GM11168 (cell line): Measurements from ENCODE around the gene IMMP2L.

Experiments
- in situ Hi-C: fragments of 300-500 bp; cut with MboI; formaldehyde crosslinking; loops from one replicate; pipeline ENCODE4 v1.12.0; 2022; ENCODE audit warnings: low sequenced_read_pairs; ENCODE audit not compliant: unreplicated experiment

IMMP2L gene

GRCh38 chr7:111029574-111030251 lies 532.6 kb downstream of the IMMP2L start:
- in situ Hi-C loops, result no loop called here

DNA sequence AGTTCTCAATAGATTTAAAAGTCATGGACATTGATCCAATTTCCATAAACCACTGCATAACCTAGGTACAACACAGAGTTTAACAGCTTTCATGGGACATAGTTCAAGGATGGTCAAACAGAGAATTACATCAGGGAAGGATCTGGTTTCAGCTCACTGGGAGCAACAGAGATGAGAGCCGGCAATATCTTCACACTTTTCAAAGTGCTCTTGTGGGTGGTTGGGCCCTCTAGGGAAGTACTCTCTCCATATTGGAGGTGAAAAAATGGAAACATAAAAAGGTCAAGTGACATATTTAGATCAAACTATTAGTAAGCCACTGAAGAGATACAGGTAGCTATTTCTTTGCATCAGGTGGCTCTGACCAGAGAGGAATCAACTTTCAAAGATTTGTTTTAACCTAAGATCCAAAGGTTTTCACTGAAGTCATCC lies 533.1 kb downstream of the IMMP2L start:
- in situ Hi-C loops, result no loop called here

DNA sequence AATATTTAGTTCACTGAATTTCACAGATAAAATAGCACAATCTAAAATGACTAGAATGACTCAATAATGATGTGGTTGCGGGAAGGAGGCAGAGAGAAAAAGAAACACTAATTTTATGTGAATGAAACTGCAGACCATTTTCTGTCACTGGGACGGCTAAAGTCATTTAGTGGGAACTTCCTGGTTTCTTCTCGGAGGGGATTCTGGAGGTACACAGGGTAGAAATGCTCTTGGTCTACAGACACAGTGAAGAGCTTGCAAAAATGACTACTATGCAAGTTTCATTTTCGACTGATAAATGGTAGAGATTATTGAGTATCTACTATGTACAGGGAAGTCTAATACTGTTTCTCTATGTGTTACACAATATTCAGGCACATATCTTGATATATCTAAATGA lies 534.9 kb downstream of the IMMP2L start:
- in situ Hi-C loops, result no loop called here

- in situ Hi-C loops, result no loop called here
Observed at GRCh38 chr7:111026806-111027205, 535.5 kb downstream of the IMMP2L start.

GRCh38 chr7:111026343-111026742 lies 535.9 kb downstream of the IMMP2L start:
- in situ Hi-C loops, result no loop called here

DNA sequence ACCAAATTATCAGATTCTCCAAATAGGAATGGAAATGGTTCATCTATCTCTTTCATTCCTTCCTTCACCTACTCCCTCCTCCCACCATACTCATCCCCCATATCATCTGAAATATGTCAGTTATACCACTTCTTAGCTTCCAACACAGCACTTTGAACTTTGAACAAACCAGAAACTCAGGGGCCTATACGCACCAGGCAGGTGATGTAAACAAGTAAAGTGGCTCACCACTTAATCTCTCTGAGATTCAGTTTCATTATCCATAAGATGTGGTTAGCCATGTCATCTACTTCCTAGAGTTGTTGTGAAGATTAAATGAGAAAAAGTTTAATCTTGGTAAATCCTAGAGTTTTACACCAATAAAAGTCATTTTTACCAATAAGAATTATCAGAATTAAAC lies 537.3 kb downstream of the IMMP2L start:
- in situ Hi-C loops, result no loop called here

DNA sequence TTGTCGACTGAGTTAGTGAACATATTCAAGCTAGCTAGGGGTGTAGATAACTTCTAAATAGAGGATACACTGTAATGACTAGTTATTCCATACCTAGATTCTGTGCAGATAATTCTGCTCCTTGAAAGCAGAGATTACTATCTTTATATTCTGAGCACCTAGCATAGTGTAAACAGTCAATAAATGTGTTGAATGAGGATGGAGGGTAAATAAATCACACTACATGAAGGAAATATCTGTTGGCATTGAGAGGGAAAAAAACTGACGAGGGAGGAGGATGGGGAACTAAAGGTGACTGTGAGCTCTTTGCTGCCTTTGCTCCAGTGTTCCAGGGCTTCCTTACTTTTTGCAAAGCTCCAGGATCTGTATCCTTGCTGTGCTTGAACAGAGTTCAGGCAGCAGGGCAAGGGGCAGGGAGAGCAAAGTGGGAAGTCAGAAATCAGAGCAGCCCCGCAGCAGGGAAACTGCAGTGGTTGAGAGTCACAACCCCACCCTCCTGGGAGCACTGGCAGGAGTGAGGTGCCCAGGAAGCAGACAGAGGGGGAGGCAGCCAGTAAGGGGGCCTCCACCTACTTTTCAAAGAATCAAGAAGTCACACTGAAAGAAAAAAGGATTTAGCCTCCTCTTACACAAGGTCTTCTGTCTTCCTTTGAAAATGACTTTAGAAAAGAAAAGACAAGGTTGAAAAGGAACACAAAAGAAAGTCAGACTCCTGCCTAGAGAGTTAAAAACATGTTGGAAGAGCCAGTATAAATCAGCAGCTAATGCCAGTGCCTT lies 543.1 kb downstream of the IMMP2L start:
- in situ Hi-C loops, result no loop called here

GRCh38 chr7:111018447-111018846 lies 543.8 kb downstream of the IMMP2L start:
- in situ Hi-C loops, result no loop called here

DNA sequence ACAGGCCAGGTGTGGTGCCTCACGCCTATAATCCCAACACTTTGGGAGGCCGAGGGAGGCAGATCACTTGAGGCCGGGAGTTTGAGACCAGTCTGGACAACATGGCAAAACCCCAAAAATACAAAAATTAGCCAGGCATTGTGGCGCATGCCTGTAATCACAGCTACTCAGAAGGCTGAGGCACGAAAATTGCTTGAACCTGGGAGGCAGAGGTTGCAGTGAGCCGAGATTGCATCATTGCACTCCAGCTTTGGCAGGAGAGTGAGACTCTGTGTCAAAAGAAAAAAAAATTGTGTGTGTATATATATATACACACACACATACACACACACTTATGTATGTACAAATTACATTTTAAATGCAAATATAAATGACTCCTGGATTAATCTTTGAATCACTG lies 548.2 kb downstream of the IMMP2L start:
- in situ Hi-C loops, result no loop called here

GRCh38 chr7:111012799-111013675 lies 549.3 kb downstream of the IMMP2L start:
- in situ Hi-C loops, result no loop called here

GRCh38 chr7:111012149-111012548 lies 550.1 kb downstream of the IMMP2L start:
- in situ Hi-C loops, result no loop called here

DNA sequence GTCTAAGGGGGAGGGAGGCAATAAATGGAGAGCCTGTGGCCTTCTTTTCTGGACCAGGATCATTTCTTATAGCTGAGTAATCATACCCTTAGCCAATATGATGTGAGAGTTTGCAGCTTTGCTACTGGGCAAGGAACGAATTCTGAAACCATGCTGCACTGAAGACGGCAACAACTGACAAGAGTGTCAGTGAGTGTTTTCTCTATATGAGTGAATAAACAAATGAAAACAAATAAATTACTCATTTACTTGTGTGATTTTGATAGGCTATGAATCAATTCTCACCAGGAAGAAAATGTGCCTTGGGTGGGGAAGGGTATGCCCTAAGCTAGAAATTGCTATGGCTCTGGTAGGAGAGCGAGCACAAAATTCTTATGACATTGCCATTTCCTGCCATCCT lies 550.8 kb downstream of the IMMP2L start:
- in situ Hi-C loops, result no loop called here

DNA sequence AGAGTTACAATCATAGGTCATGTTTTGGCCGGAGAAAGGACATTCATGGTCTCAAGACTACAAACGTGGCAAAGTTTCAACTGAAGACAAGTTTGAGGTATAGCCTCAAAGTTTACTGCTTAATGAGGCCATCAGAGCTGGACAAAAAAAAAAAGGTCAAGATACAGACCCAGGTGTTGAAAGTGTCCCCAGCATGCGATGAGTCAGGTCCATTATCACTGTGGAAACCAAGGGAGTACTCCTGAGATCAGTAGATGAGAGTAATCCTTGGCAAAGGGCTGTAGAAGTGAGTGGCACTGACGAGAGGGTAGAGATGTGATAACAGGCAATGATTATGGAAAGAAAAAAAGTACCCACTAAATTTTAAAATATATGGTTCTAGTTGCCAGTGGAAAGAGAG lies 551.5 kb downstream of the IMMP2L start:
- in situ Hi-C loops, result no loop called here

DNA sequence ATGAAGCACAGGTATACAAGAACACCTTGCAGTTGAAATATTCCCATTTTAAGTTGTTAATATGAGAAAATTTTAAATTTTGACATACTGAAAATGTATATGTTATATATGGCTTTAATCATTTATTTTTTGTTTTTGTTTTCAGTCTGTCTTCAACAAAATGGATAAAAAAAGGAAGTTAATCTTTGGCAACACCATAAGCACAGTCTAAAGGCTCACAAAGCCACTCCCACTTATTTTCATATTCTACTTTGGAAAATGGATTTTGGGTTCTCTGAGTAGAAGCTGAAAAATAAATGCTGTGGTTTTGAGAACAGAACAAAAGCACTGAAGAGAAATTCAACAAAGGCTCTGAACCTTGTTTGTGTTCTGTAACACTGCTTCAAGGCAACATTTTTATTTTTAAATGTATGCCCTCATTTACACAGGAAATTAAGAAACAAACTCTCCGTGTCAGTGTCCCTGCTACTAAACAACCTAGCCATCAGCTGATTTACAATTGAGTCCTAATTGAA lies 552.7 kb downstream of the IMMP2L start:
- in situ Hi-C loops, result no loop called here

DNA sequence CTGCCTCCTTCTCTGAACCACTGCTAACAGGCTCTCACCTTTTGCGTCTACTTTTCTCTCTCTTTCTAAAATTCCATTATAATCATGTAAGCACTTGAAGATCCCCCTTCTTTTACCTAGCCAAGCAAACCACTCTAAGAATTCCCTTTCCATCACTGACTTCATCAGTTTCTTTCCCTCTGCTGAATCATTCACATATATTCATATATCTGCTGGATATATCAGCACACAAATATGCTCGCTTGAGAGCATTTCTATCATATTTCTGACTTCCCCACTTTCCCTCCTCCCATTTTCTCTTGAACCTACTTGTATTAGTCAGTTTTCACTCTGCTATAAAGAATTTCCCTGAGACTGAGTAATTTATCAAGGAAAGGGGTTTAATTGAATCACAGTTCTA lies 555.6 kb downstream of the IMMP2L start:
- in situ Hi-C loops, result no loop called here

DNA sequence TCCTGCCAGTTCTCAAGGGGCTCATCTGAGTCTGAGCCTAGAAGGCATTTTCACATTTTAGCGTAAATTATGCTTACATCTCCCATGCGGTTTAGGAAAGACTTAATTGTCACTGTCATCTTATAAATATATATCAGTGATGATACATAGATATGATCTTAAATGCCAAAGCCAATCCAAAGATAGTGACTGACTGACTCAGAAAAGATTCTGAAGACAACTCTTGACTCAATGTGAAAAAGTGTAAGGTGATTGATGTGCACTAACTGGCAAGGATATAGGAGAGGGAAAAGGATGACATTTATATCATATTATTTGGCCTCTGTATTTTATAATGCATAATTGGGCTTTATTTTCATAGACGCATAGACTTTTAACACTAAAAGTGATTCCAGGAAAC lies 556.3 kb downstream of the IMMP2L start:
- in situ Hi-C loops, result no loop called here

- in situ Hi-C loops, result no loop called here
Observed at GRCh38 chr7:111005445-111005844, 556.8 kb downstream of the IMMP2L start.

GRCh38 chr7:111004310-111004901 lies 557.9 kb downstream of the IMMP2L start:
- in situ Hi-C loops, result no loop called here

GRCh38 chr7:111003883-111004282 lies 558.4 kb downstream of the IMMP2L start:
- in situ Hi-C loops, result no loop called here
